Astrocyte of the spinal cord (primary cell): ENCODE data around the gene CD84.

Source experiments
- DNase-seq: peaks from one replicate; pipeline ENCODE4 v3.0.0; 2011; ENCODE audit warnings: low read depth, low spot score
- H3K4me3 ChIP-seq: 2 replicates; pipeline ENCODE4 v1.5.1; 2011; ENCODE audit warnings: low read depth, mild to moderate bottlenecking, low read length, moderate library complexity
- in situ Hi-C: cut with HindIII; loops from 2 replicates; pipeline ENCODE4 v1.10.0; 2017; ENCODE audit warnings: low sequenced_read_pairs
- TF ChIP-seq, protein P1 (sequence below): IDR thresholded peaks from 2 replicates; pipeline ENCODE4 v1.5.1; 2012; ENCODE audit warnings: low read depth, mild to moderate bottlenecking, low read length, inconsistent platforms

CD84 gene

DNA sequence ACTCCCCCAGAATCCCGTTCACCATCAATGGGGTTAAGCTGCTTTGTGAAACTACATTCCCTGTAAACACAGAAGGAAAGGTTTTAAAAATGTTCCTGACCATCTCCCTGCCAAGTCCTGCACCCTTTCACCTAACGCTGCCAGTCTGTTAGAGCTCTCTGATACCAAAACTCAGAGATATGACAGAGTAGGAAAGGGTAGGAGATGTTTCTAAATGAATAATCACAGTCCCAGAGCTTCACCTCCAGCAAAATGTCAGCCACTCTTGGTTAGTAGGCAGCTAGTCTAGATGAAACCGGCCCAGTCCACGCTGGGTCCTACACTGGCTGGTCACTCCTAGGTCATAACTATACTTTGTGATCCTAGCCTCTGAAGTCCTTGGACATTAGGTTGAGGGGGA lies 83.0 kb downstream of the CD84 start:
- TF ChIP-seq, protein P1, sequence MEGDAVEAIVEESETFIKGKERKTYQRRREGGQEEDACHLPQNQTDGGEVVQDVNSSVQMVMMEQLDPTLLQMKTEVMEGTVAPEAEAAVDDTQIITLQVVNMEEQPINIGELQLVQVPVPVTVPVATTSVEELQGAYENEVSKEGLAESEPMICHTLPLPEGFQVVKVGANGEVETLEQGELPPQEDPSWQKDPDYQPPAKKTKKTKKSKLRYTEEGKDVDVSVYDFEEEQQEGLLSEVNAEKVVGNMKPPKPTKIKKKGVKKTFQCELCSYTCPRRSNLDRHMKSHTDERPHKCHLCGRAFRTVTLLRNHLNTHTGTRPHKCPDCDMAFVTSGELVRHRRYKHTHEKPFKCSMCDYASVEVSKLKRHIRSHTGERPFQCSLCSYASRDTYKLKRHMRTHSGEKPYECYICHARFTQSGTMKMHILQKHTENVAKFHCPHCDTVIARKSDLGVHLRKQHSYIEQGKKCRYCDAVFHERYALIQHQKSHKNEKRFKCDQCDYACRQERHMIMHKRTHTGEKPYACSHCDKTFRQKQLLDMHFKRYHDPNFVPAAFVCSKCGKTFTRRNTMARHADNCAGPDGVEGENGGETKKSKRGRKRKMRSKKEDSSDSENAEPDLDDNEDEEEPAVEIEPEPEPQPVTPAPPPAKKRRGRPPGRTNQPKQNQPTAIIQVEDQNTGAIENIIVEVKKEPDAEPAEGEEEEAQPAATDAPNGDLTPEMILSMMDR = no peak
- DNase-seq = no peak
- no peak overlapping the region for H3K4me3 ChIP-seq
- in situ Hi-C loops = no loop called here

DNA sequence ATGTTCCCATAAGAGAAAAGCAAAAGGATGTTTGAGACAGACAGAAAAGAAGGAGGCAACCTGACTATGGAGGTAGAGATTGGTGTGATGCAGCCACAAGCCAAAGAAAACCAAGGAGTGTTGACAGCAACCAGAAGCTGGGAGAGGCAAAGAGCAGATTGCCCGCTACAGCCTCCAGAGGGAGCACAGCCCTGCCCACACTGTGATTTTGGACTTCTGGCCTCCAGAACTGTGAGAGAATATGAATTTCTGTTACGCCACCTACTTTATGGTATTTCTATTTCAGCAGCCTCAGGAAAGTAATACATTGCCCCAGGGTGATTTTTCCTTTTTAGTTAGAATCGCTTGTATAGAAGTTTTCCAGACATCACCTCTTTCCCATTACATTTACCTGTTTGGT lies 84.7 kb downstream of the CD84 start:
- no peak for DNase-seq
- in situ Hi-C loops = no loop called here

DNA sequence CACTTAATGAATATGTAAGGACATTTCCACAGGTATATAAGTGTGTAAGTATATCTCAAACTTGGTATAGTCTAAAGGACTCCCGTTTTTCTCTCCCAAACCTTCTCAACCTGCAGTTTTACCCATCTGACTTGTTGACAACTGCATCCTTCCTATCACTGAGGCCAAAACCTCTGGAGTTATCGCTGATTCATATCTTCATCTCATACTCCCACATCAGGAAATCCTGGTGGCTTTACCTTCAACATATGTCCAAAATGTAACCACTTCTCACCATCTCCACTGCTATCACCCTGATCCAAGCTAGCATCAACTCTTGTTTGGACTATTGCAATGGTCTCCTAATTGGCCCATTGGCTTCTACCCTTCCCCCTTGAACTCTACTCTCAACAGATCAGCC lies 86.7 kb downstream of the CD84 start:
- in situ Hi-C loops = no loop called here
- DNase-seq = no peak
- TF ChIP-seq, protein P1 = no peak
- H3K4me3 ChIP-seq = no peak overlapping the region

More for the DNA sequence above, 84.7 kb downstream of the CD84 start:
- H3K4me3 ChIP-seq = no peak overlapping the region
- TF ChIP-seq, protein P1 = peak; percentile 23

DNA sequence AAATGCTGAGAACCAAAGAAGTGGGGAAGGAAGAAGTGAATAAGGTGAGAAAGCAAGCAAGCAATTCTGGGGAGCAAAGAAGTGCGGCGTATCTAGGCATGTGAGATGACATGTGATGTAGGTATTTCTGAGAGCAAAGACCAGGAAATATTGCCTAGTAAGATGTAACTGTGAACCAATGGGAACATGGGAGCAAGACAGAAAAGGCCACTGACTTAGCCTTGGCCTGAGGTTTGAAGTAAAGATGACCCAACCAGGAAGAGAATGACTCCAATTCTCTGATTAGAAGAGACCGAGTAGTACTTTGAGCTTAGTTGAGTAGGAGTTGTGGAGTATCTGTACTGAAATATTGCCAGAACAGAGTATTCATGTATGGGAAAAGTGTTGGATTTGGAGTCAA lies 87.3 kb downstream of the CD84 start:
- H3K4me3 ChIP-seq = no peak overlapping the region
- in situ Hi-C loops = no loop called here
- TF ChIP-seq, protein P1 = no peak
- no peak for DNase-seq
